IPS-20b (cell line): ENCODE measurements around the gene PRUNE2.

Experiments
- H3K27ac ChIP-seq: one replicate; pipeline ENCODE4 v1.5.1; 2013; ENCODE audit warnings: low read length
- H3K27me3 ChIP-seq: 2 replicates; pipeline ENCODE4 v1.6.1; 2013; ENCODE audit warnings: mild to moderate bottlenecking, low read length, inconsistent platforms; ENCODE audit not compliant: insufficient read depth
- H3K36me3 ChIP-seq: 2 replicates; pipeline ENCODE4 v1.6.1; 2013; ENCODE audit warnings: low read depth, mild to moderate bottlenecking, inconsistent platforms, low read length, moderate library complexity; ENCODE audit not compliant: insufficient read depth
- H3K4me1 ChIP-seq: 2 replicates; pipeline ENCODE4 v1.6.1; 2013; ENCODE audit warnings: mild to moderate bottlenecking, control low read depth, inconsistent platforms, low read length, moderate library complexity; ENCODE audit not compliant: insufficient read depth
- H3K4me3 ChIP-seq: 2 replicates; pipeline ENCODE4 v1.5.1; 2013; ENCODE audit warnings: mild to moderate bottlenecking, low read length, inconsistent platforms
- H3K9ac ChIP-seq: 2 replicates; pipeline ENCODE4 v1.6.1; 2013; ENCODE audit warnings: low read depth, mild to moderate bottlenecking, inconsistent platforms, low read length, moderate library complexity
- H3K9me3 ChIP-seq: 2 replicates; pipeline ENCODE4 v1.6.1; 2013; ENCODE audit warnings: mild to moderate bottlenecking, low read depth, low read length, inconsistent platforms; ENCODE audit not compliant: insufficient read depth

PRUNE2 gene

GRCh38 chr9:76884823-76885222, 21.1 kb downstream of the PRUNE2 start:
- Histone ChIP-seq H3K4me3 (no peak overlapping the region), H3K27ac (no peak overlapping the region), H3K9ac (no peak overlapping the region), H3K9me3 (no peaks in the 10 kb centered on the region), H3K27me3 (no peaks in the 10 kb centered on the region), H3K4me1 (peaks cover 21% of the 10 kb centered on the region), H3K36me3 (no peaks in the 10 kb centered on the region)

- Histone ChIP-seq H3K4me1 (peaks cover 21% of the 10 kb centered on the region), H3K36me3 (no peaks in the 10 kb centered on the region), H3K27me3 (no peaks in the 10 kb centered on the region), H3K27ac (peak overlapping the region; percentile 29), H3K9ac (no peak overlapping the region), H3K4me3 (no peak overlapping the region), H3K9me3 (no peaks in the 10 kb centered on the region)
Observed at GRCh38 chr9:76883341-76883855, 22.5 kb downstream of the PRUNE2 start.

- Histone ChIP-seq H3K27ac (peak overlapping the region; percentile 29), H3K9ac (no peak overlapping the region), H3K4me1 (peaks cover 19% of the 10 kb centered on the region), H3K27me3 (no peaks in the 10 kb centered on the region), H3K9me3 (no peaks in the 10 kb centered on the region), H3K4me3 (no peak overlapping the region), H3K36me3 (no peaks in the 10 kb centered on the region)
Observed at GRCh38 chr9:76882686-76883085, 23.2 kb downstream of the PRUNE2 start.

- H3K36me3 ChIP-seq = no peaks in the 10 kb centered on the region
- no peaks in the 10 kb centered on the region for H3K27me3 ChIP-seq
- no peak overlapping the region for H3K4me3 ChIP-seq
- no peak overlapping the region for H3K27ac ChIP-seq
- no peak overlapping the region for H3K9ac ChIP-seq
- H3K9me3 ChIP-seq = no peaks in the 10 kb centered on the region
- H3K4me1 ChIP-seq = peaks cover 11% of the 10 kb centered on the region
Observed at GRCh38 chr9:76880210-76880609, 25.7 kb downstream of the PRUNE2 start.

GRCh38 chr9:76878933-76879332, 27.0 kb downstream of the PRUNE2 start:
- no peak overlapping the region for H3K9ac ChIP-seq
- H3K4me1 ChIP-seq = peaks cover 22% of the 10 kb centered on the region
- no peak overlapping the region for H3K27ac ChIP-seq
- no peak overlapping the region for H3K4me3 ChIP-seq
- no peaks in the 10 kb centered on the region for H3K36me3 ChIP-seq
- no peaks in the 10 kb centered on the region for H3K27me3 ChIP-seq
- H3K9me3 ChIP-seq = no peaks in the 10 kb centered on the region

GRCh38 chr9:76877961-76878360, 28.0 kb downstream of the PRUNE2 start:
- H3K4me1 ChIP-seq = peaks cover 22% of the 10 kb centered on the region
- no peaks in the 10 kb centered on the region for H3K27me3 ChIP-seq
- no peak overlapping the region for H3K4me3 ChIP-seq
- no peaks in the 10 kb centered on the region for H3K36me3 ChIP-seq
- no peaks in the 10 kb centered on the region for H3K9me3 ChIP-seq
- H3K9ac ChIP-seq = no peak overlapping the region
- H3K27ac ChIP-seq = no peak overlapping the region

GRCh38 chr9:76876098-76876497, 29.8 kb downstream of the PRUNE2 start:
- Histone ChIP-seq H3K4me3 (no peak overlapping the region), H3K9me3 (no peaks in the 10 kb centered on the region), H3K9ac (no peak overlapping the region), H3K4me1 (peaks cover 27% of the 10 kb centered on the region), H3K36me3 (no peaks in the 10 kb centered on the region), H3K27me3 (no peaks in the 10 kb centered on the region), H3K27ac (no peak overlapping the region)

- Histone ChIP-seq H3K36me3 (no peaks in the 10 kb centered on the region), H3K9ac (peak overlapping the region; percentile 49; the same call in 1 of the 2 replicates), H3K27me3 (no peaks in the 10 kb centered on the region), H3K4me1 (peaks cover 27% of the 10 kb centered on the region), H3K9me3 (no peaks in the 10 kb centered on the region), H3K4me3 (peak overlapping the region; percentile 41; the same call in 1 of the 2 replicates), H3K27ac (peak overlapping the region; percentile 25)
Observed at GRCh38 chr9:76873821-76874220, 32.1 kb downstream of the PRUNE2 start.

GRCh38 chr9:76873056-76873792, 32.7 kb downstream of the PRUNE2 start:
- H3K9ac ChIP-seq = peak overlapping the region; percentile 49; the same call in 1 of the 2 replicates

GRCh38 chr9:76868897-76869296, 37.0 kb downstream of the PRUNE2 start:
- no peaks in the 10 kb centered on the region for H3K27me3 ChIP-seq
- H3K9ac ChIP-seq = no peak overlapping the region
- no peaks in the 10 kb centered on the region for H3K36me3 ChIP-seq
- H3K27ac ChIP-seq = no peak overlapping the region
- peaks cover 34% of the 10 kb centered on the region for H3K4me1 ChIP-seq
- no peak overlapping the region for H3K4me3 ChIP-seq
- no peaks in the 10 kb centered on the region for H3K9me3 ChIP-seq

More at GRCh38 chr9:76873056-76873792, 32.7 kb downstream of the PRUNE2 start:
- Histone ChIP-seq H3K4me3 (peak overlapping the region; percentile 41; the same call in 1 of the 2 replicates), H3K27me3 (no peaks in the 10 kb centered on the region), H3K27ac (peak overlapping the region; percentile 25), H3K4me1 (peaks cover 30% of the 10 kb centered on the region), H3K36me3 (no peaks in the 10 kb centered on the region), H3K9me3 (no peaks in the 10 kb centered on the region)

GRCh38 chr9:76866689-76867088, 39.2 kb downstream of the PRUNE2 start:
- no peak overlapping the region for H3K27ac ChIP-seq
- no peaks in the 10 kb centered on the region for H3K36me3 ChIP-seq
- no peaks in the 10 kb centered on the region for H3K27me3 ChIP-seq
- no peaks in the 10 kb centered on the region for H3K9me3 ChIP-seq
- peaks cover 22% of the 10 kb centered on the region for H3K4me1 ChIP-seq
- no peak overlapping the region for H3K4me3 ChIP-seq
- no peak overlapping the region for H3K9ac ChIP-seq

GRCh38 chr9:76863832-76864231, 42.1 kb downstream of the PRUNE2 start:
- Histone ChIP-seq H3K4me1 (peaks cover 22% of the 10 kb centered on the region), H3K27ac (no peak overlapping the region), H3K27me3 (no peaks in the 10 kb centered on the region), H3K9me3 (no peaks in the 10 kb centered on the region), H3K9ac (no peak overlapping the region), H3K4me3 (no peak overlapping the region), H3K36me3 (no peaks in the 10 kb centered on the region)
